Measurements from ENCODE around the gene MAST4.

Gene MAST4

DNA sequence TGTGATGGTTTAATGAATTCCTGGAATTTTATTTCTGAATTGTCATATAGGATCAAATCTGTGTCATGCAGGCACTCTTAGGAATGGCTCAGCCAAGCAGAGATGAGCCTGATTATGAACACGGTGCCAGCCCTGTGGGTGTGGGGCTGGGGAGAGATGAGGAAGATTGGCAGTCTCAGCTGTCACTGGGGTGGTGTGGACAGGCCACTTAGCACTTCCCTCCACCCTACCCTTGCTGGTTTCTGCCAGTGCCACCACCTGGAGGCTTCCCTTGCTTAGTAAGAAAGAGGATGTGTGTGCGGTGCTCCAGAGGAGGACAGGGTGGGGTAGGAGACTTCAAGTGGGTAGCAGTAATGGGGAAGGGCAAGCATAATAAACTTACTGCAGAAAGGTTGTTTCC lies 373.8 kb downstream of the MAST4 start:
- no peak for DNase-seq

DNA sequence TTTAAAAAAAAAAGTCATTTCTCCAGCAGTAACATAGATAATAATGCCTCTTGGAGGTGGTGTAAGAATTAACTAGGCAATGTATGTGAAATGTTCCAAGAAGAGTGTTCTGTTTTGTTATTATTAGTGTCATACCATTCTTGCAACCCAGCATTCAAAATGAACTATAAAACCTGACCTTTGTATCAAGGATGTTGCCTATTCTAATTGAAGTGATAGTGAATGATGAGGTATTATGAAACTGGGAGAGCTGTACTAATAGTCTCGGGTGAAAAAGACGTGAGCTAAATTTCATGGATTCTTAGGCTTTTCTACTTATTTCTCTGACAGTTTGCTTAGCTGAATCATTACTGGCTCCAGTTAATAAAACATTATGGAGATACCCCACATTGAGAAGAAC lies 375.8 kb downstream of the MAST4 start:
- no peak for DNase-seq

DNA sequence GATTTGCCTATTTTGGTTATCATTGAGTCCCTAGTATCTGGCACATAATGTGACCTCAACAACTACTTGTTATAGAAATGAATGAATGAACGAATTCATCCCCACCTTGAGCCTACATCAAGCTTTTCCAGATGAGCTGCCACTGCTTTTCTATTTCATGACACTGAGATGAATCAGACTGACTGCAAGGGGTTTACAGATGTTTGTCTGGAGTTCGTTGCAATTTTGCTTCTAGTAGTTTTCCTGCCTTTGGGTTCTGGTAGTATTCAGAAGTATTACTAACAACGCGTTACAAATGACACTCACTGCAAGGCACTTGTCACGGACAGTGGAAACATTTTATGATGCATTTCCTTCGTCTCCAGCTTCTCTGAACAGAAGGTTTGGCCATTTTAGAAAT lies 378.1 kb downstream of the MAST4 start:
- DNase-seq = no peak

DNA sequence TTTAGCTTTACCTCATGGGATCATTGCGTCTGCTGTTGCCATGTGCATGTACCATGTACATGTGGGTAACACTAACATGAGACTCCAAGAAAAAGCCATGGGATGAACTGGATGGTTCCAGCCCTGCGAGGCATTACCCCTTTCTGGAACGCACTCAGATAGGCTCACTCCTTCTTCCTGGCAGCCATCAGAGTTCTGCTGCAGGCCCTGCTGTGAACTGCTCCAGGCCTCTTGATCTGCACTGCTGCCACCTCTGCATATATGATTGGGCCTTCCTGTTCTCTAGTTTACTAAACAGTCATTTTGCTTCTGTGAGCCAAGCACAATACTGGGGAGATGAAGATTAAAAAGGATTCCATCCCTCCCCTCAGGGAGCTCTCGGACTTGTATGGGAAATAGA lies 379.9 kb downstream of the MAST4 start:
- no peak for DNase-seq

DNA sequence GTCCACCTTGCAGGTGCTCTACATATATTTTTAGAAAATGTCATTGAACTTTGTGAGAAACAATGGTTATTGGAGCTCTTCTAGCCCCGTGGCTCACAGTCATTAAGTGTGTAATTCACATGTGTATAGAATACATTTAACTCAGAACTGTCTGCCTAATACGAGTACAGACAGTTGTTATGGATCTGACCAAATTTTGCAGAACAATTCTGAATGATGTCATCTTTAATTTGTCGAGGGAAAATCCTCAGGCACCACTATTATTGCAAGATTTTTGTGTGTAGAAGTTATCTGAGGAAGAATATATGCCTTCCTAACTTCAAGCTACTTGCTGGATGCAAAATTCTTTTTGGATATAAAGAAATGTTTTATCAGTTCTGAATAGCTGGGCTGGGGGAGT lies 383.5 kb downstream of the MAST4 start:
- DNase-seq = no peak

DNA sequence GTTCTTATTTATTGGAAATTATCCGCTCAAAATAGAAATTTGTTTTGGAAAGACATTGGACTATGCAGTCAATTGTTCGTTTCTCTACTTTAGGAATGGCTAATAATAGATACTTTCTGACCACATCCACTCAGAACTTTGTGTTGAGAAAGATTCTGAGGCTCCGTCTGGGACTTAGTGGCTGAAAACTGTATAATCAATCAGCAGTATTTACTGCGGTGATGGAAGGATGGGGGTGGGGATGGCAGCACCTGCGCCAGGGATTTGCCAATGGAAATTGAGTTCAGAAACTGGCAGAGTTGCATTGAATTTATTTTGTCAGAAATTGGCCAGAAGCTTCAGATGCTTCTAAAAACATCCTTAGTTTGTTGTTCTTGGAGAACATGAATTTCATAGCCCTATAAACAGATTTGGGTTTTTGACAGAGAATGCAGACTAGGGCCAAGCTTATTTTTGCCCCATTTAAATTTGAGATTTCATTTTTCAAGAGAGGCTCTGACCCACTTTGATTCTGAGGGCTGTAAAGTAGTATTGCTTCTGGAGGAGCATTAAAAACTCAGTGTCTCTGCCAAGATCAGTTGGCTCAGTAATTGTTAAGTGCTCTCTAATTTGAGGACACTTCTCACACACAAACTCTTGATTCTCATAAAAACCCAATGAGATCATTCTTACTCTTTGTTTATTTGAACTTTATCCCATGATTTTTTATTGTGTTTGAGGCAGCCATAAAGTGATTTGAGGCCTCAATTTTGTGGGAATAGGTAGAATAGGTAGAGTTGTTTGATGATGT lies 385.3 kb downstream of the MAST4 start:
- DNase-seq = no peak

DNA sequence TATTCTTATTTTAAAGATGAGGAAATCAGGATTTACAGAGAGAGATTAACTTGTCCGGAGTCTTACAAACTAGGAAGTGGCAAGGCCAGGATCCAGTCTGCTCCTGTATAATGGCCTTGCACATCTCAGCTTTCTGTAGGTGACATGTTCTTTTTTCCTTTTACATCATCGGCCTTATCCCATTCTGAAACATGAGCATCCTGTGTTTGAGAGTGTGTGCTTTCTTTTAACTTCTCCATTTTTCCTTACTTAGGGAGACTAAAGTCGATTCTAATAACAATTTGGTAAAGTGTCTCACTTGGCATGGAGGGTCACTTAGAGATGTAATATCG lies 385.8 kb downstream of the MAST4 start:
- DNase-seq = no peak

DNA sequence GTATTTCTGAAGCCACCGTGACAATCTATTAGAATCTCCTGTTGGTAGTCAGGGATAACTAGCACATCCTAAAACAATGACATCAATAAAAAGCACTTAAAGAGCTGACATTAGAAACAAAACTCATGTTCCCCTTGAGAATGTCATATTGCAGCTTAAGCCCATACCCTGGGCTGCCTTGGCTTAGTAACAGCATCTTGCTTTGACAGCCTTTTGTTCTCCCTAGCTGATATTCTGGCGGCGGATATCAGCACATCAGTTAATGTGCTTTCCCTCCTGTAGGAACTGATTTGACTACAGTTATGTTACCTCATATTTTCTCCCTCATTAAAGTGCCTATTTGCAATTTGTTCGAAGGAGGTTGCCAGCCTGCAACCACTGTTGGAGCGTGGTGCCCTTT lies 386.3 kb downstream of the MAST4 start:
- no peak for DNase-seq

DNA sequence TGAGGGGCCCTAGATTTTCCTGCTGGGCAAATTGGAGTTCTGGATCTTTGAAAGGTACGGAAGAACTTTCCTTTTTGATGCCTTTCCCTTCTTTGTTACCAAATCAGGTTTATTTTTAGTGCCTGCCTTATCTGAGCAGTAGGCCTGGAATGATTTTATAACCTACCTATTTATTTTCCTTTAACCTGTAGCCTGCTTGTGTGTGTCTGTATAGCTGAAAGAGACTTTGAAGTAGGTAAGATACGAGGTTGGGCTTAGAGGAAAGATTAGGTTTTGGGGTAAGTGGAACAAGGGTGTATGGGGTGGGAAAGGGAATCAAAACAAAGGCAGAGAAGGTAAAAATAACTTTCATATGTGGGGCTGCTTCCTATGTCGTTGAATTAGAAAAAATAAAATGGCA lies 389.2 kb downstream of the MAST4 start:
- no peak for DNase-seq

DNA sequence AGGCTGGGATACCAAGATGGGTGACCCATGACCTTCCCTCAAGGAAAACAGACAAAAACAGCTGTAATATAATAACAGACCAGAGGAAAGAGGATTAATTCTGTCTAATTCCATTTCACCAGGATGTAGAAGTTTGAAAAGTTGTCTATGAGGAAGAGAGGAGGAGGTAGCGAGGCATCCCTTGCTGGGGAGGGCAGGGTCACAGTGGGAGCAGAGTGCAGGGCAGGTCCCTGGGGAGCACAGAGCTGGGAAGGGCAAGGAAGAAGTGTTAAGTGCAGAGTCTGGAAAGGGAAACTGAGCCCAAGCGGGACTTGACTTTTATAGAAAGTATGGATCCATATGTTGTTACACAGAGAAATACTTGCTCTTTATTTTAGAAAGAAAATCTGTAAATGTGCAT lies 389.8 kb downstream of the MAST4 start:
- no peak for DNase-seq

DNA sequence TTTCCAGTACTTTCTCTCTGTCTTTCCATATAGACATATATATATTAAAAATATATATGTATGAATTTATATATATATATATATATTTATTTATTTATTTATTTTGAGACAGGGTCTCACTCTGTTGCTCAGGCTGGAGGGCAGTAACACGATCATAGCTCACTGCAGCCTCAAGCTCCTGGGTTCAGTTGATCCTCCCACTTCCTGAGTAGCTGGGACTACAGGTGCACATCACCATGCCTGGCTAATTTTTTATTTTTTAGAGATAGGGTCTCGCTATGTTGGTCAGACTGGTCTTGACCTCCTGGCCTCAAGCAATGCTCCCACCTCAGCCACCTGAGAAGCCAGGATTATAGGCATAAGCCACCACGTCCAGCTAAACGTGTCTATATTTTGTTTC lies 390.3 kb downstream of the MAST4 start:
- no peak for DNase-seq

DNA sequence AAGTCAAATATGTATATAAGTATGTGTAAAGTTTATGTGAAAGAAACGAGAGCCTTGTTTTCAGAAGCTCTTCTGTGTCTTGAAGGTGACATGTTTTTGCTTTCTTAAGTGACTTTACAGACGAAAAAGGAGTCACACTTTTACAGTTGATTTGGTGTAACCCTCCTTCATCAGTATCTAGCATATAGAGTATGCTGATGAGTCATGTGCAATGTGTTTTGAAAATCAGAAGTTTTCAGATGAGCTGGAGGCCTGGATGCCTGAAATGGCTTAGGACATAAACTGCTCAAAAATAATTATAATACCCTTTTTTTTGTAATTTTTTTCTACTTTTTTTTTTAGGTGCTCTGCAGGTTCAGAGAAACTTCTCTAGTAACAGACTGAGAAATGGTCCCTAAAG lies 390.9 kb downstream of the MAST4 start:
- DNase-seq = no peak

DNA sequence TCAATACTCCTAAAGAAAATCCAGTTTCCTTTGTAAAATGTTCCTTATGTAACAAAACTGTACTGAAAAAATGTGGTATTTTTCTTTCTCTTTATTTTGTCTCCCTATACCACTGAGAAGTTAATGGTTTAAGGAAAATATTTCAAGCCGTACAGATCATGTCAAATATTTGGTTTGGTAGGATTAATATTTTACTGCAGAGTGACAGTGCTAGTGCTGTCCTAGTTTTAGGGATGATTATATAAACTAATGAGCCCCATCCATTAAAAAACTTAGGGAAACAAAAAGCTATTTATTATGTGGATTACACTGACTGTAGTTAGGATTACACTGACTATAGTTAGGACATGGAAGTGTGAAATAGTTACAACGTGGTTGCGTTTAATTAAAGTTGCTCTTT lies 391.3 kb downstream of the MAST4 start:
- no peak for DNase-seq

DNA sequence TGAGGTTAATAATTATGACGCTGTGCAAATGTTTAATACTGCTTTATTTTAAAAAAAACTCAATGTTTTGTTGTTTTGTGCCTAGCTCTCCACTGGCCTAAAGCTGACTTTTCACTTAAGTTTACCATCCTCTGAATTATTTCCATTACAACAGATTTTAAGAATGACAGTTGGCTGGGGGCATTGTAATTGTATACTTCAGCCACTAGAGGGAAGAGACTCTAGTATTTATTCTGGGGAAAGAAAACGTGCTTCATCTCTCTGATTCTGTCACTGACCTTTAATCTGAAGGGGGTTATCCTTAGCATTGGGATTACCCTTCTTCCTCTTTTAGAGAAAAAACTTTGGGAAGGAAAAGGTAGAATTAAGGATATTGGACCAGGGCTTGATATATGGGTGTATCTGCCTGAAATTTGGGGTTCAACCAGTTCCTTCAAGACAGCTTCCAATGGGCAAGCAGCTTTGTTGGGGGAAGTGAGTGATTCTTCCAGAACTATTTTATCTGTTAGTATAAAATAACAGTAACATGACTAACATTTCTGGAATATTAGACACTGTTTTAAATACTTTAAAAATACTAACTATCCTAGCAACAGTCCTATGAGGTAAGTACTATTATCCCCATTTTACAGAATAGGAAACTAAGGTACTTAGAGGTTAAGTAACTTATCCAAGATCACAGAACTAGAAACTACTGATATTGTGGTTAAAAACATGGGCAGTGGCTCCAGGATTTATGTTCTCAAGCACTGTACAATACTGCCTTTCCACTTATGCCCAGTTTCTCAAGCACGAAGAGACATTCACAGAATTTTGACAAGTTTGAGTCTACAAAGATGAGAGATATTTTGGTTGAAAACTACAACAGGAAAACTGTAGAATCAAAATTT lies 392.0 kb downstream of the MAST4 start:
- DNase-seq = no peak

DNA sequence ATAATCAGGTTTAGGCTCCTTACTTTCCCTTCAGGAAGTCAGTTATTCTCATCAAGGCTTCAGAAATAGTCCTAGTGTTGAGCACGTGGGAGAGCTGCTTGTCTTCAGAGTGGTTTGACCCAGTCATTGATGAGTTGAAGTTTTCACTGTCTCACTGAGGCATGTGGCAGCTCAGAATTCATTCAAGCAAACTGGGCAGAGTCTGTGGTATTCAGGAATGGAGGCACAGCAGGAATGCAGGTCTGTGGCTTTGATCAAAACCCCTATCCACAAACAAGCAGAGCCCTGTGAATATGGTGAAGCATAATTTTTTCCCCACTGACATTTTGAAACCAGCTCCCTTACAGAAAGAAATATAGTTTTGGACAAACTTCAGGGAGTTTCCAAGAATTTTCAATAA lies 393.1 kb downstream of the MAST4 start:
- no peak for DNase-seq

DNA sequence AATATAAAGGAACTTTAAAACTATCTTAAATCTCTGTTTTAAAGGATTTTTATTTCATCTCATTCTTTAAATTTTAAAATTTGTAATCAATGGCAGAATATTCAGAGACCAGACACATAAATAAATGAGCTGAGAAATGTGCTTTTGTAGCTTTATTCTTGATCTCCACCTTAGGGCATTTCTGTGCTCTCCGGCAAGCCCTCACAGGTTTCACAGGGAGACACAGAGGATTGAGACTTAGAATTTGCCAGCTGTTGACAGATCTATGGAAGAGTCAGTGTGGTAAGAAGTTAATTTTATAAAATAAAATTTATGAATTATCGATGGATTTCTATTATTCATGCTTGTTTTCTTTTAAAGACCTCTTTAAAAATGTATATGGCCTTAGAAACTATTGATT lies 393.6 kb downstream of the MAST4 start:
- no peak for DNase-seq

DNA sequence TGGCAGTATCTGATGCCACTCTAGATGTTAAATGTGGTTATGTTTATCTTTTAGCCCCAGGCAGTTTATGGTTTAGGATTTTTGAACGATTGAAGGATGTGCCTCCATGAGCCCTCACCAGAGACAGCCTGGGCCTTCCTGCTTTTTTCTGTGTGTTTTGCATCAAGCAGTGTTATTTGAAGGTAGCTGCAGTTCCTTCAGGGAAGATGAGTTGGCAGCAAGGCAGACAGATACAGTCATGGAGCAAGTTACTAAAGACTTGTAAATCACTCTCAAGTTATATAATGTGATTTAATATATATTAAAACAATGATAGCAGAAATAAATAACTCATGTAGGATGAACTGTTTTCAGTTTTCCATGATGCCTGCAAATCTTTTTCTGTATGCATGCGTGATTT lies 395.6 kb downstream of the MAST4 start:
- DNase-seq = no peak

DNA sequence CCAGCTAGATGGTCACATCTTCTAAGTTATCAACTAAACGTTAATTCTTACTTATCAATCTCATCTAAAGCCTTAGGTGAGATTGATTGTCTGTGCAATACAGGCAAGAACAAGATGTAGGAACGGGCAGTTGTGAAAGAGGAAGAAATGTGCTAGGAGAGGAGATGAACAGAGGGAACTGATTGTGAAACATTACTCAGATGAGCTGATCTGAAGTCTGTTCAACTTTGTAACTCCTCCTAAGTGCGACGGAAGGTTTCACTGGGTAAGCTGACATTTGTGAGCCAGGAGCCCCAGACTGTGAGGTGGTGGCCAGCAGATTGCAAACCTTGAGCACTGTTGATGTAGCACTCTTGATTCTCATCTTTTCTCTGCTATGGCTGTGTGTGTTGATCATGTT lies 396.4 kb downstream of the MAST4 start:
- DNase-seq = no peak

DNA sequence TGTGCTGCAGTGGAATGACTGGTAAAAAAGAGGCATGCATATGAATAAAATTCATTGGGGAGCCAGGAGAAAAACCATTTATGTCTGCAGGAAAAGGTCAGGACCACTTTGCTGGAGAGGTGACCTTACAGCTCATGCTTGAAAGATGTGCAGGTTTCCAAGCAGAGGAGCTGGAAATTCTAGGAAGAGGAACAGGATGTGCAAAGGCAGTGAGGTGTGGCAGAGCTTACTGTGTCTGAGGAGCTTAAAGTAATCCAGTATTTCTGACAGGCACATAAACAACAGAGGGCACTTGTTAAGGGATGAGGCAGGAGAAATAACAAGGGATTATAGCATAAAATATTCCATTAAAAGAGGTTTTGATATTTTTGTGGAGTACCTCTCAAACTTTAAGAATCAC lies 397.3 kb downstream of the MAST4 start:
- no peak for DNase-seq

DNA sequence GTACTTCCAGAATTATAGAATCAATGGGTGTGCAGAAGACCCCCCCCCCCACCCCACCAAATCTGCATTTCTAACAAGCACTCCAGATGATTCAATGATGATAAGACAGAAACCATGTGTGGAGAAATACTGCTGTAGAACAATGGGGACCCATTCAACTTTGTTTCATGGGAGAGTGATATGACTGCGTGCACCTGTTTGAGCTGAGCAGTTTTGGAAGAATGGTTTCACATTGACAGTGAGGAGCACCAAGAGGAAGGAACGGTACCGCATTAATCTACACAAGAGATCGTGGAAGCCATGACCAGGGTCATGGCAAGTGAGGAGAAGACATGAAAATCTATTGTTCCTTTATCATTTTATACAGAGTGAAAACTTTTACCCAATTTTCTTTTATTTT lies 397.7 kb downstream of the MAST4 start:
- no peak for DNase-seq

DNA sequence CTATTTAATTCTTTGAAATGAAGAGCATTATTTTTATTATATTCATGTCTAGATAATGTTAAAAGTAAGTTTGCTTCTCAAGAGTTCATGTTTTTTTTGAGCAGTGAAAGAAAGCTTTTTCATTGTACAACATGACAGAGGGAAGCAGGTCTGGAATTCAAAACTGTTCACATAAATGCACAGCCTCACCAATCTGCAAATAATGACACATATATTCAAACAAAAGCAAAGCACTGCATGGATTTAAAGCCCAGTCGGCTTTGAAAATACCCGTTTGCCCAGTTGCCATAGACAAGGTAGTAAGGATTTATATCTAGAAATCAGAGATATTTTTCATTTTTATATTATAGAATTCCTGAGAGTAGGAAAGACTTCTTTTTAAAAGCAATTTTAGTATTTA lies 398.6 kb downstream of the MAST4 start:
- no peak for DNase-seq

DNA sequence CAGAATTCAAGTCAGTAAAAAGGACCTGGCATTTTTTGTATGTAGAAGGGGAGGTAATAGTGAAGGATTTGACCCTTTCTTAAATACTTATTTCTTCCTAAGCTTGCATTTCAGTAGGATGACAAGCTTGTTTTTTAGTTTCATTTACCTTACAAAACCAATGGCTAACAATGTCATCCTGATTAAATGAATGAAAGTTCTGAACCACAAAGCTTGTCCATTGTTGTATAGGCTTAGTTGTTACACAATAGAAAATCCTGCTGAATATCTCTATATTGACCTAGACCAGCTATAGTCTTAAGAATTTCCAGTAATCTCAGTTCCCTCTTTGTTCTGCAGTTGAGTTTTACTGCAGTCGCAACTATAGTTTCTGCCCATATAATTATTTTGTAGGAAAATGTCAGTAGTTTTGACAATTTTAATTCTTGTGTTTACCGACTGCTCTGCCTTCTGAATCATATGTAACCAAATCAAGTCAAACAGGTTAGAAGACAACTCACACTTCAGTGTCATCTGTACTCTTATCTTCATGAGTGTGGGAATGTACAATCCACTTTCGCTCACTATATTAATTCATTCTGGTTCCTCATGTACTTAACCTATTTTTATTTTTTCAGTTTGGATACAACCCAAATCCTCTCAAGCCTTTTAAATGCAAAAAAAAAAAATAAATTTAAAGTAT lies 404.7 kb downstream of the MAST4 start:
- no peak for DNase-seq

DNA sequence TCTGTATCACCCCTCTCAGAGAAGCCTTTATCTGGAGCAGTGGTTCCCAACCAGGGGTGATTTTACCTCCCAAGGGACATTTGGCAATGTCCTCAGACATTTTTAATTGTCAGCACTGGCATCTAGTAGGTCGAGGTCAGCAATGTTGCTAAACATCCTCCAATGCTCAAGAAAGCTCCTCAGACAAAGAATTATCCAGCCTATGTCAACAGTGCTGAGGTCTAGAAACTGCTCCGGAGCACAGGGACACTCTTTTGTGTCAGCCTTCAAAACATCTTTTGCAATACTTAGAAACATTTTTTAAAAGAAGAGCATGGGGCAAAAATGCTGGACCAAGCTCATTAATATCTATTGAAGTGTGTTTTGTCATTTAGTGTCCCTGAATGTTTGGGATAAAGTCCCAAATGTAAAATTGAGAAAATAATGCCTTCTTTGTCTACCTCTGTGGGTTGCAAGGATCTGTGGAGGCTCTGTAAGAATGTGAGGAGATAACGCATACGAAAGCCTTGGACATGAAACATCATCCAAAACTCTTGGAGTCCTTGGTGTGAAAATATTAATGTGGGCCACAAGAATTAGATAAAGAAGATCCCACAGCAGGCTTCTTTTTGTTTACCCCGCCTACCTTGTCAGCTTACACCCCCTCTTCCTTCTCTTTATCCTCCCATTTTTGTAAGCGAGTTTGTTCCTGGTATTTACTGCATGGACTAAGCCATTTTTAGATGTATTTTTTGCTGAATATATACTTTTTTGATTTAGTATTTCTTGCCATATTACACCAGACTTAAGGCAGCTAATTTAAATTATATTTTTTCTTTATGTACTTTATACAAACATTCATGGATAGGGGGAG lies 406.9 kb downstream of the MAST4 start:
- no peak for DNase-seq
